Measurements from ENCODE around the gene RBM15.

The RBM15 gene

DNA sequence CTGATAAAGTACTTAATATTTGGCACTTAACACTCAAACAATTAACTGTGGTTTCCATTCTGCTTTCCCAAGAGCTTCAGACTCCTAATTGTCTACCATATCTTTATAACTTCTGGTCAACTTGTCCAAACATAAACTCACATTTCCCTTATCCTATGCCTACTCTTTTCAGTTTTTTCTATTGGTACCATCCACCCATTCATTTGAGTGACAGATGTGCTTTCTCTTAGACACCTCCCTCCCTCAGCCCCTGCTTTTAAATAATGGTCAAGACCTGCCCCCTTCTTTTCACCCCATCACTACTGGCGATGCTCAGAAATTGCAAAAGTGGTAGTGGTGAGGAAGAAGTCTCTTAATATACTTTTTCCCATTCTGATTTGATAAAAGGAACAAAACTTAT, 46.2 kb downstream of the RBM15 start:
- Histone ChIP-seq H3K4me3 (ENCODE audit: low read depth, low read length, poor library complexity, severe bottlenecking) (peak overlapping the region; percentile 9), H3K79me2 (ENCODE audit: insufficient read depth, low read length) (no peaks in the 10 kb centered on the region), H3K9me2 (ENCODE audit: low read depth, low read length) (no peaks in the 10 kb centered on the region), H3K27ac (ENCODE audit: low read depth, low read length, poor library complexity, severe bottlenecking) (peak overlapping the region; percentile 85), H3K36me3 (ENCODE audit: insufficient read depth, low read length) (peaks cover 13% of the 10 kb centered on the region), H2AFZ (ENCODE audit: low read length) (no peak overlapping the region), H3F3A (ENCODE audit: insufficient read depth, low read length) (0 out of 2 replicates have a peak, but pooled peaks cover 3% of the 10 kb centered on the region), H3K9me3 (ENCODE audit: low read length) (no peaks in the 10 kb centered on the region), H3K4me2 (ENCODE audit: low read length) (peak overlapping the region; percentile 49), H3K27me3 (ENCODE audit: insufficient read depth, low read length) (no peaks in the 10 kb centered on the region), H3K4me1 (ENCODE audit: insufficient read depth, low read length, severe bottlenecking) (peaks cover 70% of the 10 kb centered on the region), H4K20me1 (ENCODE audit: insufficient read depth, low read length) (no peaks in the 10 kb centered on the region), H3K9ac (ENCODE audit: low read length) (no peak overlapping the region)
- TF ChIP-seq CTCF (IDR thresholded peaks at IDR 0.05; ENCODE audit: low read length) (no peak), EZH2 (IDR thresholded peaks at IDR 0.05; ENCODE audit: borderline replicate concordance, low read length) (no peak)

DNA sequence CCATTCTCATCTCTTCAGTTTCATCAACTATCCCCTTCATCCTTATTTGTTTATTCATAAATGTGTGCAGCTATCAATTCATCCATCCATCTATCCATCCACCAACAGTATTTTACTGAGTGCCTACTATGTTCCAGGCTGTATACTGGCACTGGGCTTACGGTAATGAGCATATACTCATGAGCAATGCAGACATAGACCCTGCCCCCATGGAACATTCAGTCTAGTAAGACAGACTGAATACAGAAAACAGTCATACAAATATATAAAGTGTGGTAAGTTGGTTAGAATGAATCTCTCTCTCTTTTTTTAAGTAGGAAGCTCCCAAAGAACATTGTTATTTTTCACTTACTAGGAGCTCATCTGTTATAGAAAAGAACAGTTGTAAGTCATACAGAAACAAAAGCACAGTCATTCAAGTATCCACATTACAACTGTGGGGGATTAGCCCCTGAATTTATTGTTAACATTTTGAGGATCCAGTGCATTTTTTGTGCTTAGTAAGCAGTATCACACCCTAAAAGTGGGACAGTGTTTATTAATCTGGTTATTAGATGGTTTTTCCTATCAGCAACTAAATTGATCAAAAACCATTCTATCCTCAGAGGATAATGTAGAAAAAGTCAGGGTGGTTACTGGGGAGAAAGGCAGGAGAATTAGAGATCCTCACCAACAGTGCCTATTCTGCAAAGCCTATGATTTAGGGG, 48.0 kb downstream of the RBM15 start:
- peaks cover 13% of the 10 kb centered on the region for H3K36me3 ChIP-seq (ENCODE audit: insufficient read depth, low read length)
- H3K4me2 ChIP-seq (ENCODE audit: low read length) = no peak overlapping the region; the same call in 1 of the 2 replicates
- H3K9me3 ChIP-seq (ENCODE audit: low read length) = no peaks in the 10 kb centered on the region
- no peaks in the 10 kb centered on the region for H3K9me2 ChIP-seq (ENCODE audit: low read depth, low read length)
- H3K27ac ChIP-seq (ENCODE audit: low read depth, low read length, poor library complexity, severe bottlenecking) = peak overlapping the region; percentile 85
- no peak overlapping the region for H3K4me3 ChIP-seq (ENCODE audit: low read depth, low read length, poor library complexity, severe bottlenecking)
- no peak overlapping the region for H3K9ac ChIP-seq (ENCODE audit: low read length)
- no peaks in the 10 kb centered on the region for H4K20me1 ChIP-seq (ENCODE audit: insufficient read depth, low read length)
- H3F3A ChIP-seq (ENCODE audit: insufficient read depth, low read length) = no peaks in the 10 kb centered on the region
- TF ChIP-seq CTCF (IDR thresholded peaks at IDR 0.05; ENCODE audit: low read length) (no peak), EZH2 (IDR thresholded peaks at IDR 0.05; ENCODE audit: borderline replicate concordance, low read length) (no peak)
- H3K27me3 ChIP-seq (ENCODE audit: insufficient read depth, low read length) = no peaks in the 10 kb centered on the region
- no peak overlapping the region for H2AFZ ChIP-seq (ENCODE audit: low read length)
- H3K4me1 ChIP-seq (ENCODE audit: insufficient read depth, low read length, severe bottlenecking) = peaks cover 80% of the 10 kb centered on the region
- H3K79me2 ChIP-seq (ENCODE audit: insufficient read depth, low read length) = no peaks in the 10 kb centered on the region

- peak overlapping the region; percentile 17; the same call in 1 of the 2 replicates for H3K9ac ChIP-seq (ENCODE audit: low read length)
- peaks cover 14% of the 10 kb centered on the region for H3K36me3 ChIP-seq (ENCODE audit: insufficient read depth, low read length)
- no peaks in the 10 kb centered on the region for H3K79me2 ChIP-seq (ENCODE audit: insufficient read depth, low read length)
- TF ChIP-seq EZH2 (IDR thresholded peaks at IDR 0.05; ENCODE audit: borderline replicate concordance, low read length) (no peak), CTCF (IDR thresholded peaks at IDR 0.05; ENCODE audit: low read length) (no peak)
- H3K9me2 ChIP-seq (ENCODE audit: low read depth, low read length) = no peaks in the 10 kb centered on the region
- H3K4me1 ChIP-seq (ENCODE audit: insufficient read depth, low read length, severe bottlenecking) = peaks cover 52% of the 10 kb centered on the region
- no peaks in the 10 kb centered on the region for H3F3A ChIP-seq (ENCODE audit: insufficient read depth, low read length)
- no peaks in the 10 kb centered on the region for H3K9me3 ChIP-seq (ENCODE audit: low read length)
- peak overlapping the region; percentile 44 for H3K4me3 ChIP-seq (ENCODE audit: low read depth, low read length, poor library complexity, severe bottlenecking)
- H3K27ac ChIP-seq (ENCODE audit: low read depth, low read length, poor library complexity, severe bottlenecking) = no peak overlapping the region
- no peak overlapping the region for H2AFZ ChIP-seq (ENCODE audit: low read length)
- H3K4me2 ChIP-seq (ENCODE audit: low read length) = peak overlapping the region; percentile 50
- H3K27me3 ChIP-seq (ENCODE audit: insufficient read depth, low read length) = no peaks in the 10 kb centered on the region
- H4K20me1 ChIP-seq (ENCODE audit: insufficient read depth, low read length) = no peaks in the 10 kb centered on the region
Measured at GRCh38 chr1:110390096-110390495, 50.9 kb downstream of the RBM15 start.

Data from OCI-LY1 (cell line).